Brain microvascular endothelial cell (primary cell): Measurements from ENCODE around the gene SPAG16.
"Not testable (repeated sequence)": the region's sequence is repeated elsewhere in the genome, so short reads cannot be mapped to it uniquely, and the experiment has no call there.

ENCODE experiments used
- DNase-seq: peaks from one replicate; pipeline ENCODE4 v3.0.0-alpha.2; 2020
- H3K27ac ChIP-seq: fragments of 250-450 bp; sonication (Bioruptor Pico); 2 replicates; pipeline ENCODE4 v1.5.1; 2020; ENCODE audit warnings: mild to moderate bottlenecking, moderate library complexity
- H3K27me3 ChIP-seq: fragments of 250-450 bp; sonication (Bioruptor Pico); replicated peaks from 2 replicates; pipeline ENCODE4 v1.5.1; 2020; ENCODE audit warnings: mild to moderate bottlenecking
- H3K36me3 ChIP-seq: fragments of 250-450 bp; sonication (Bioruptor Pico); replicated peaks from 2 replicates; pipeline ENCODE4 v1.5.1; 2020; ENCODE audit warnings: mild to moderate bottlenecking
- H3K4me3 ChIP-seq: 2 replicates; pipeline ENCODE4 v1.5.1; 2011; ENCODE audit warnings: low read depth, mild to moderate bottlenecking, control low read depth, low read length, moderate library complexity
- in situ Hi-C: cut with HindIII; loops from 2 replicates; pipeline ENCODE4 v1.10.0; 2017; ENCODE audit warnings: low sequenced_read_pairs, low pct_ligation_motif_present
- TF ChIP-seq, protein P1 (sequence below): IDR thresholded peaks from 2 replicates; pipeline ENCODE4 v1.5.1; 2011; ENCODE audit warnings: low read depth, mild to moderate bottlenecking, moderate library complexity, low read length, control low read depth, inconsistent platforms; ENCODE audit errors: missing control alignments

Gene SPAG16

DNA sequence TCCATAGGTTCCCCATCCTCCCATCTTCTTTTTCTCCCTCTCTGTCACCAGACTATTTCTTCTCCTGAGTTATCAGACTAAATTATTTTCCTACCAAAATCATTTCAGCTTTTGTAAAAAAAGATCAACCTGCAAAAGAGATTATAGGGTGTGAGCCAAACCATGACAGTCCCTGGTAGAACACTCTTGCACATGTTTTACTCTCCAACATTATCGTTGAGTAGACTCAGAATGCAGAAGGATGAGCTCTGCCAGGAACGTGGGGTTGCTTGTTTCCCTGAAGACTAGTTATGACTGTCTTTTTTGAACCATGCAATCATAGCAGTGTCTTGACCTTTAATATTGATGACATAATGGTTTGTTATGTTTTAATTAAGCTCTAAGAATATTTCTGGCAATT lies 766.5 kb downstream of the SPAG16 start:
- no peaks in the 10 kb centered on the region for H3K27me3 ChIP-seq
- no peak overlapping the region for H3K4me3 ChIP-seq
- no peak for DNase-seq
- TF ChIP-seq, protein P1, sequence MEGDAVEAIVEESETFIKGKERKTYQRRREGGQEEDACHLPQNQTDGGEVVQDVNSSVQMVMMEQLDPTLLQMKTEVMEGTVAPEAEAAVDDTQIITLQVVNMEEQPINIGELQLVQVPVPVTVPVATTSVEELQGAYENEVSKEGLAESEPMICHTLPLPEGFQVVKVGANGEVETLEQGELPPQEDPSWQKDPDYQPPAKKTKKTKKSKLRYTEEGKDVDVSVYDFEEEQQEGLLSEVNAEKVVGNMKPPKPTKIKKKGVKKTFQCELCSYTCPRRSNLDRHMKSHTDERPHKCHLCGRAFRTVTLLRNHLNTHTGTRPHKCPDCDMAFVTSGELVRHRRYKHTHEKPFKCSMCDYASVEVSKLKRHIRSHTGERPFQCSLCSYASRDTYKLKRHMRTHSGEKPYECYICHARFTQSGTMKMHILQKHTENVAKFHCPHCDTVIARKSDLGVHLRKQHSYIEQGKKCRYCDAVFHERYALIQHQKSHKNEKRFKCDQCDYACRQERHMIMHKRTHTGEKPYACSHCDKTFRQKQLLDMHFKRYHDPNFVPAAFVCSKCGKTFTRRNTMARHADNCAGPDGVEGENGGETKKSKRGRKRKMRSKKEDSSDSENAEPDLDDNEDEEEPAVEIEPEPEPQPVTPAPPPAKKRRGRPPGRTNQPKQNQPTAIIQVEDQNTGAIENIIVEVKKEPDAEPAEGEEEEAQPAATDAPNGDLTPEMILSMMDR, result no peak
- no peaks in the 10 kb centered on the region for H3K36me3 ChIP-seq
- no peak overlapping the region for H3K27ac ChIP-seq
- in situ Hi-C loops, result no loop called here

DNA sequence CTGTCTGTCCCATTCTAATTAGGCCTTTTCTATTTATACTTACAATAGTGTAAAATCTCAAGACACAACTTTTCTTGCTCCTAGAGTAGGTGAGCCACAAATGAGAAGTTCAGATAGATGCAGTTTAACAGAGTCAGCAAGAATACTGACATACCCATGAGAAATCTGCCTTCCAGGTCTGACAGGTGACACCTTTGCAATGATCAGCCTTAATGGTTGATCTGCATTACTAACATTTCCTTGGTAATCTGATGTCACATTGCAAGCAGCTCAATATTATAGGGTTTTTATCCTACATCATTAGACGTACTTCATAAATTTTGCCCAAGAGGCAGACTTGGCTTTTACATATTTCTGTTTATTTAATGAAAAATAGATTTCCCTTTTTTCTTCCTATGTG lies 767.3 kb downstream of the SPAG16 start:
- no peak overlapping the region for H3K27ac ChIP-seq
- in situ Hi-C loops, result no loop called here
- H3K4me3 ChIP-seq, result no peak overlapping the region

DNA sequence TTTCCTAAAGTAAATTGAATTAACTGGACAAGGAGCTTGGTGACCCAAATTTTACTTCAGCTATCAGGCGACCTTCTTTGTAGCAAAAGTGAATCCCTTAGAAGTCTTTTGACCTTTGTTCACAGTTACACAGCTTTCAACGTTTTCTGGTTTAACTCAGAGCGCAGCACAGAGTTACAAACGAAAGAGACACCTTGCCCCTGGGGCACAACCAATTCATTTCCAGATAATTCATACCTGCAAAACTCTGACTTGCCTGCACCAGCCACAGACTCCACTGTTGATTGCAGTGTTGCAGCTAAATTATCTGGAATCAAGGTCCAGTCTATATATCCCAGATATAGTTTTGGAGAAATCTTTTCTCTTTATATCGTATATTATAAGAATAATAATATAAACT lies 768.0 kb downstream of the SPAG16 start:
- TF ChIP-seq, protein P1, result no peak
- H3K27me3 ChIP-seq, result no peaks in the 10 kb centered on the region
- DNase-seq, result no peak
- no peak overlapping the region for H3K27ac ChIP-seq
- H3K4me3 ChIP-seq, result no peak overlapping the region
- in situ Hi-C loops, result no loop called here
- H3K36me3 ChIP-seq, result no peaks in the 10 kb centered on the region

More for the DNA sequence above, 767.3 kb downstream of the SPAG16 start:
- Histone ChIP-seq H3K27me3 (no peaks in the 10 kb centered on the region), H3K36me3 (no peaks in the 10 kb centered on the region)
- DNase-seq, result no peak
- TF ChIP-seq, protein P1, result no peak

DNA sequence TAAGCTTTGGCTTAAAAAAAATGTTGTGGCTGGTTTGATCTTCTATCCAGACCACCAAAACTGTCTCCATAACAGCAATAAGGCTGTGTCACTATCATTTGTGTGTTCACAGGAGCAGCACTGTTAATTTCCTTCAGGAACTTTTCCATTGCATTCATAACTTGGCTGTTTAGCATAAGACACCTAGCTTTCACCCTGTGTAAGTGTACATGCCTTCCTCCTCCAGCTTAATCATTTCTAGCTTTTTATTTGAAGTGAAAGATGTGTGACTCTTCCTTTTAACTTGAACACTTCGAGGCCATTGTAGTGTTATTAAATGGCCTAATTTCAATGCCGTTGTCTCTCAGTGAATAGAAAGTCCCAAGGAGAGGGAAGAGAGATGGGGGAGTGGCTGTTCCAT lies 773.7 kb downstream of the SPAG16 start:
- Histone ChIP-seq H3K36me3 (no peaks in the 10 kb centered on the region), H3K4me3 (no peak overlapping the region), H3K27me3 (no peaks in the 10 kb centered on the region), H3K27ac (no peak overlapping the region)
- in situ Hi-C loops, result no loop called here
- no peak for DNase-seq
- TF ChIP-seq, protein P1, result no peak

DNA sequence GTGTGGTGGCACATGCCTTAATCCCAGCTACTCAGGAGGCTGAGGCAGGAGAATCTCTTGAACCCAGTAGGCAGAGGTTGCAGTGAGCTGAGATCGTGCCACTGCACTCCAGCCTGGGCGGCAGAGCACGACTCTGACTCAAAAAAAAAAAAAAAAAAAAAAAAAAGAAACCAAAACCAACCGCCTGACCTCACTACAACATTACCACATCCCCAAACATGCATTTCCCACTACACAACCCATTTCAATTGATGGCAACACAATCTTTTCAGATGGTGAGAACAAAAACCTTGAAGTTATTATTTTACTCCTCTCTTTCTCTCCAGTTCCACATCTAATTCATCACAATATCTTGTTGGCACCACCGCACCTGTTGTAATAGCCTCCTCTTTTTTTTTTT lies 778.0 kb downstream of the SPAG16 start:
- in situ Hi-C loops, DNase-seq, H3K27me3 ChIP-seq, H3K27ac ChIP-seq, H3K36me3 ChIP-seq, H3K4me3 ChIP-seq: not testable (repeated sequence)

DNA sequence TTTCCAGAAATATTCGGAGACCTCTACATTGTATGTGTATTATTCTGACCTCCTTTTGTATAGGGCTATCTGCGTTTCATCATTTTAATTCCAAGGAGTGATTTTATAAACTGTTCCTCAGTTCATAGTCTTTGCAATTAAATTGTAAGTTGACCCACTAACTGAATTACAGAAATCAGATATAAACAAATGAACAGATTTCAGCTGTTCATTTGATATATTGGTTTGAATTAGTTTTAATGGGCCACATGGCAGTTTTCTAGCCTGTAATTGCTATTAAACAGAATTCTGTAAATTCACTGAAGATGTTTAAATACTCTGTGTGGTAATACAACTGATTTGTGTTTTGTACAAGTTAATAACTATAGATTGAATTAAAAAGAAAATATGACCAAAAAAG lies 780.2 kb downstream of the SPAG16 start:
- Histone ChIP-seq H3K36me3 (no peaks in the 10 kb centered on the region), H3K27me3 (no peaks in the 10 kb centered on the region), H3K27ac (no peak overlapping the region), H3K4me3 (no peak overlapping the region)
- TF ChIP-seq, protein P1, result no peak
- in situ Hi-C loops, result no loop called here
- DNase-seq, result no peak

DNA sequence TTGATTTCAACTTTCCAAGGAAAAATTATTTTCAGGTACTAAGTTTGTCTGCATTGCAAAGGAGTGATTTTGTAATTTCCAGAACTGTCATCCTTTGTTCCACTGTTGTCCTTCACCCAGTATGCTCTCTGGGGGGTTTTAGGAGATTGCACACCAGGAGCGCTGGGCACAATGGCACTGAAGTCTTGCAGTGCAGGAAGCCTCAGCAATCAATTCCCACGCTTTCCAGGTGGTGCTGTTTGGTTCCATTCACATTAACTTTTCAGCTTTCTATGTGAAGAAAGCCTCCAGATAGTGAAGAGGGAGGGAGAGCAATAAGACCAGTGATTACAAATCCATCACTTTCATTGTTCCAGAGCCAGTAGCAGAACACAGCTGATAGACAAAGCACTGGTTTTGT lies 782.6 kb downstream of the SPAG16 start:
- no peaks in the 10 kb centered on the region for H3K27me3 ChIP-seq
- H3K27ac ChIP-seq, result no peak overlapping the region
- DNase-seq, result no peak
- no peaks in the 10 kb centered on the region for H3K36me3 ChIP-seq
- TF ChIP-seq, protein P1, result no peak
- in situ Hi-C loops, result no loop called here
- H3K4me3 ChIP-seq, result no peak overlapping the region
